HepG2 (cell line): ENCODE data around the gene TMEM38B. TPM values are rescaled to one million over a fixed set of nuclear protein-coding genes. Genes with fewer than 3 reads are reported as not detected.
"Not testable (repeated sequence)": the region's sequence is repeated elsewhere in the genome, so short reads cannot be mapped to it uniquely, and the experiment has no call there.

Experiments used
- ATAC-seq: fragments of 200-7000 bp; cut with Tn5 transposase; 3 replicates; pipeline ENCODE4 v1.9.1; 2020; ENCODE audit warnings: mild to moderate bottlenecking, moderate library complexity
- BruUV-seq: library from RNA; stranded (reverse); fragments of 400-500 nt; replicated peaks from 2 replicates; lab custom pipeline; 2021; lab: Mats Ljungman, UMichigan
- CTCF ChIA-PET: fragments of 300-600 bp; formaldehyde crosslinking; extraction: SDS; loops from one replicate; lab custom pipeline; 2021; ENCODE audit warnings: low total read pairs, inconsistent platforms, low intra/inter-chr PET ratio; lab: Yijun Ruan, JAX
- POLR2A ChIA-PET: fragments of 350-600 bp; sonication (Branson Sonifier 250); formaldehyde crosslinking; loops from one replicate; lab custom pipeline; 2020; ENCODE audit warnings: antibody characterized with exemption, inconsistent platforms; lab: Yijun Ruan, JAX
- DNase-seq: peaks from one replicate; pipeline ENCODE4 v3.0.0-alpha.2; 2015; ENCODE audit warnings: low spot score
- FAIRE-seq: peaks from 3 replicates; lab custom pipeline; 2011; peaks lifted over from hg19 to GRCh38; lab: Jason Lieb, UNC
- H2AFZ ChIP-seq: one replicate; pipeline ENCODE4 v1.6.1; 2011; ENCODE audit warnings: low read length, inconsistent platforms
- H3K27ac ChIP-seq: fragments of 300-600 bp; 3 replicates; pipeline ENCODE4 v1.8.0; 2011; ENCODE audit warnings: mixed run types, mild to moderate bottlenecking, mixed read lengths, low read length, inconsistent platforms; ENCODE audit not compliant: insufficient read depth; ENCODE audit errors: extremely low read length
- H3K27me3 ChIP-seq, 2 experiments: fragments of 200-600 bp in 1 of 2; 2 replicates in 1 of 2; 3 replicates in 1 of 2; pipeline versions ENCODE4 v1.6.0 to v1.8.0; 2011; ENCODE audit warnings: low read length in 2 of 2, mild to moderate bottlenecking in 2 of 2, moderate library complexity in 2 of 2, inconsistent platforms in 1 of 2; ENCODE audit not compliant: insufficient read depth in 2 of 2, control insufficient read depth in 1 of 2
- H3K36me3 ChIP-seq, 2 experiments: fragments of 200-600 bp in 1 of 2; replicated peaks in 1 of 2; 2 replicates in 1 of 2; 3 replicates in 1 of 2; pipeline versions ENCODE4 v1.5.1 to v1.8.0; 2011; ENCODE audit warnings: low read length in 2 of 2, inconsistent platforms in 1 of 2; ENCODE audit not compliant: insufficient read depth in 2 of 2, control insufficient read depth in 1 of 2
- H3K4me1 ChIP-seq: 2 replicates; pipeline ENCODE4 v1.5.1; 2012; ENCODE audit warnings: low read length, inconsistent platforms; ENCODE audit not compliant: insufficient read depth
- H3K4me2 ChIP-seq: 2 replicates; pipeline ENCODE4 v1.6.0; 2011; ENCODE audit warnings: low read depth, low read length, inconsistent platforms
- H3K4me3 ChIP-seq, 3 experiments: fragments of 200-600 bp in 1 of 3; sonication (generic), shearing (Covaris generic) in 1 of 3; replicated peaks in 1 of 3; 2 replicates each; pipeline ENCODE4 v1.5.1; 2011 to 2016; ENCODE audit warnings: low read length in 3 of 3, inconsistent platforms in 2 of 3, low read depth in 2 of 3, mild to moderate bottlenecking in 2 of 3, control low read depth in 1 of 3, mixed read lengths in 1 of 3; ENCODE audit not compliant: insufficient read depth in 1 of 3
- H3K79me2 ChIP-seq: one replicate; pipeline ENCODE4 v1.6.1; 2011; ENCODE audit warnings: low read length, inconsistent platforms; ENCODE audit not compliant: insufficient read depth
- H3K9ac ChIP-seq: 2 replicates; pipeline ENCODE4 v1.6.0; 2011; ENCODE audit warnings: mild to moderate bottlenecking, low read depth, low read length, inconsistent platforms; ENCODE audit not compliant: insufficient read depth
- H3K9me3 ChIP-seq: 2 replicates; pipeline ENCODE4 v1.5.1; 2012; ENCODE audit warnings: mild to moderate bottlenecking, low read length
- H4K20me1 ChIP-seq: 2 replicates; pipeline ENCODE4 v1.6.0; 2011; ENCODE audit warnings: inconsistent platforms, mild to moderate bottlenecking, low read length, moderate library complexity; ENCODE audit not compliant: insufficient read depth
- FIP1L1 ChIP-seq: fragments of 200-400 bp; formaldehyde crosslinking; IDR thresholded peaks from 2 replicates; pipeline ENCODE4 v1.6.1; 2018; ENCODE audit warnings: low read depth, mild to moderate bottlenecking, low read length, moderate library complexity, borderline replicate concordance; ENCODE audit not compliant: insufficient read depth
- MIER3 ChIP-seq: IDR thresholded peaks from 2 replicates; pipeline ENCODE4 v1.6.1; 2016; ENCODE audit warnings: missing compliant biosample characterization, borderline replicate concordance
- SCMH1 ChIP-seq: sonication (generic); formaldehyde crosslinking; IDR thresholded peaks from 2 replicates; pipeline ENCODE4 v1.9.0; 2021; ENCODE audit warnings: missing genetic modification reagents, mild to moderate bottlenecking, borderline replicate concordance
- TAF1 ChIP-seq: sonication (generic); formaldehyde crosslinking; IDR thresholded peaks from 2 replicates; pipeline ENCODE4 v1.4.0; 2020; ENCODE audit warnings: missing genetic modification reagents
- ZBTB3 ChIP-seq: sonication (generic); formaldehyde crosslinking; IDR thresholded peaks from 2 replicates; pipeline ENCODE4 v1.4.0; 2020; ENCODE audit warnings: low read depth, mild to moderate bottlenecking, moderate library complexity, missing genetic modification reagents, borderline replicate concordance
- ZNF746 ChIP-seq: sonication (generic); formaldehyde crosslinking; IDR thresholded peaks from 2 replicates; pipeline ENCODE4 v1.8.0; 2022; ENCODE audit warnings: mild to moderate bottlenecking, missing genetic modification reagents
- ZNF878 ChIP-seq: sonication (generic); formaldehyde crosslinking; IDR thresholded peaks from 2 replicates; pipeline ENCODE4 v1.8.1; 2023; ENCODE audit warnings: mild to moderate bottlenecking, missing genetic modification reagents, moderate library complexity
- WGBS: methylation state at CpG from one replicate; pipeline ENCODE4 v1.1.6; 2017; ENCODE audit warnings: low lambda C conversion rate; 5-methylcytosine and 5-hydroxymethylcytosine counted together
- in situ Hi-C: cut with HindIII; loops from 2 replicates; pipeline ENCODE4 v1.10.0; 2017; ENCODE audit warnings: low pct_unique_long_range_greater_than_20kb; ENCODE audit not compliant: extremely low pct_ligation_motif_present
- intact Hi-C: fragments of 100-400 bp; cut with micrococcal nuclease; formaldehyde crosslinking; loops from one replicate; pipeline ENCODE4 v1.10.0; 2022; ENCODE audit not compliant: unreplicated experiment
- polyA plus RNA-seq, 8 experiments: library from polyadenylated mRNA; depleted of rRNA in 3 of 8; stranded (reverse) in 7 of 8; unstranded in 1 of 8; fragments of >200 nt; fragmentation: Illumina TruSeq in 4 of 8; extraction: Trizol in 4 of 8; gene quantifications; 2 replicates each; pipeline versions ENCODE4 v1.2.1 to v1.2.3, GENCODE V29; 2011 to 2016; ENCODE audit warnings: low read depth in 4 of 8, missing spikeins in 1 of 8, mixed read lengths in 1 of 8; ENCODE audit not compliant: insufficient read depth in 1 of 8
- total RNA-seq, 5 experiments: library from RNA; depleted of rRNA; stranded (reverse); fragments of >200 nt; fragmentation: Illumina TruSeq; extraction: Trizol; gene quantifications; 2 replicates each; pipeline ENCODE4 v1.2.3, GENCODE V29; 2016; ENCODE audit warnings: low read depth in 1 of 5
- TF ChIP-seq, protein P1 (sequence below): sonication (generic); formaldehyde crosslinking; IDR thresholded peaks from 2 replicates; pipeline ENCODE4 v1.5.1; 2020; ENCODE audit warnings: missing genetic modification reagents, mild to moderate bottlenecking, borderline replicate concordance

TMEM38B gene
- total and polyA plus RNA-seq, 2 of the 13 experiments (the other 11 are each of a cell fraction or from before 2014, with no cell fraction given), result 13.4 to 32.4 TPM

DNA sequence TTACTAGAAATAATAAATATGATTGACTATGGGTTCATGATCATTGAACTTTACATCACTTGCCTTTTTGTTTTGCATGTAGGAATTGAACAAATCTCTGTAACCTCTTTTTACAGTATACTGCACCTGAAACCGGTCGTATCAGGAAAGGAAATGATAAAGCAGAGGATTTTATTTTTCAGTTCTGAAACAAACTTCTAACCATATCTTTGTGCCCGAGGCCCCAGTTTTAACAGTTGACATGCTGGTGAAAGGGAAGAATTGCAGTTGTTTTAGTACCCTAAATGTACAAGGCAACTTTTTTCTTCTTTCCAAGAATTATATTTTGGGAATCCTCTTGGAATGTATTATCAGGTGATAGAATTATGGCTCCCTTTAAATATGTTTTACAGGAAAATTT is 27.8 kb downstream of the TMEM38B start:
- ChIA-PET POLR2A (no interaction called here), CTCF (no interaction called here)
- Histone ChIP-seq H3K9ac (no peak overlapping the region), H4K20me1 (no peaks in the 10 kb centered on the region), H3K36me3 (peaks cover 0 to 2% of the 10 kb centered on the region in 2 experiments; a peak in 2 of 5 replicates), H3K9me3 (no peaks in the 10 kb centered on the region), H3K4me3 (no peak overlapping the region), H3K27ac (no peak overlapping the region), H3K27me3 (no peaks in the 10 kb centered on the region), H3K4me2 (no peak overlapping the region), H3K79me2 (no peaks in the 10 kb centered on the region), H2AFZ (no peak overlapping the region), H3K4me1 (no peaks in the 10 kb centered on the region)
- intact Hi-C loops, result no loop called here
- no TSS peak for BruUV-seq
- no peak for FAIRE-seq
- in situ Hi-C loops, result no loop called here
- TF ChIP-seq MIER3 (CRISPR knock-in tag) (no peak), SCMH1 (no peak)
- 96% methylated on average over 3 of the region's 3 CpGs for WGBS
- DNase-seq, result no peak
- ATAC-seq, result no peak

DNA sequence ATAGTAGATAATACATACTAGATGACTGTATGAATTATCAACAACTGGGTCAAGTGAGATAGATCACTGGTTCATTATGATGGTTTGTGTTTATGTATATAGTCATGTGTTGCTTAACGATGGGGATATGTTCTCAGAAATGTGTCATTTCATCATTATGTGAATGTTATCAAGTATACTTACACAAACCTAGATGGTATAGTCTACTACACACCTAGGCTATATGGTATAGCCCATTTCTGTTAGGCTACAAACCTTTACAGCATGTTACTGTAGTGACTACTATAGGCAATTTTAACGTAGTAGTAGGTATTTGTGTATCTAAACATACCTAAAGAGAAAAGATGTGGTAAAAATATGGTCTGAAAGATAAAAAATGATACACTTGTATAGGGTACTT is 31.0 kb downstream of the TMEM38B start:
- Histone ChIP-seq H2AFZ (no peak overlapping the region), H3K4me3 (no peak overlapping the region), H3K4me1 (no peaks in the 10 kb centered on the region), H3K4me2 (no peak overlapping the region), H3K79me2 (no peaks in the 10 kb centered on the region), H4K20me1 (no peaks in the 10 kb centered on the region), H3K36me3 (peaks cover 0 to 2% of the 10 kb centered on the region in 2 experiments; a peak in 2 of 5 replicates), H3K27me3 (no peaks in the 10 kb centered on the region), H3K9me3 (no peaks in the 10 kb centered on the region), H3K27ac (no peak overlapping the region), H3K9ac (no peak overlapping the region)
- ChIA-PET POLR2A (no interaction called here), CTCF (no interaction called here)
- intact Hi-C loops (no loop called here), in situ Hi-C loops (no loop called here)
- no peak for FAIRE-seq
- 95% methylated on average over 2 of the region's 2 CpGs for WGBS
- no TSS peak for BruUV-seq
- TF ChIP-seq FIP1L1 (no peak), ZNF746 (CRISPR knock-in tag) (no peak), TAF1 (no peak), ZNF878 (CRISPR knock-in tag) (no peak), ZBTB3 (CRISPR knock-in tag) (no peak)
- TF ChIP-seq, protein P1, sequence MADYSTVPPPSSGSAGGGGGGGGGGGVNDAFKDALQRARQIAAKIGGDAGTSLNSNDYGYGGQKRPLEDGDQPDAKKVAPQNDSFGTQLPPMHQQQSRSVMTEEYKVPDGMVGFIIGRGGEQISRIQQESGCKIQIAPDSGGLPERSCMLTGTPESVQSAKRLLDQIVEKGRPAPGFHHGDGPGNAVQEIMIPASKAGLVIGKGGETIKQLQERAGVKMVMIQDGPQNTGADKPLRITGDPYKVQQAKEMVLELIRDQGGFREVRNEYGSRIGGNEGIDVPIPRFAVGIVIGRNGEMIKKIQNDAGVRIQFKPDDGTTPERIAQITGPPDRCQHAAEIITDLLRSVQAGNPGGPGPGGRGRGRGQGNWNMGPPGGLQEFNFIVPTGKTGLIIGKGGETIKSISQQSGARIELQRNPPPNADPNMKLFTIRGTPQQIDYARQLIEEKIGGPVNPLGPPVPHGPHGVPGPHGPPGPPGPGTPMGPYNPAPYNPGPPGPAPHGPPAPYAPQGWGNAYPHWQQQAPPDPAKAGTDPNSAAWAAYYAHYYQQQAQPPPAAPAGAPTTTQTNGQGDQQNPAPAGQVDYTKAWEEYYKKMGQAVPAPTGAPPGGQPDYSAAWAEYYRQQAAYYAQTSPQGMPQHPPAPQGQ (CRISPR knock-in tag), result no peak
- no peak for ATAC-seq
- DNase-seq, result no peak

DNA sequence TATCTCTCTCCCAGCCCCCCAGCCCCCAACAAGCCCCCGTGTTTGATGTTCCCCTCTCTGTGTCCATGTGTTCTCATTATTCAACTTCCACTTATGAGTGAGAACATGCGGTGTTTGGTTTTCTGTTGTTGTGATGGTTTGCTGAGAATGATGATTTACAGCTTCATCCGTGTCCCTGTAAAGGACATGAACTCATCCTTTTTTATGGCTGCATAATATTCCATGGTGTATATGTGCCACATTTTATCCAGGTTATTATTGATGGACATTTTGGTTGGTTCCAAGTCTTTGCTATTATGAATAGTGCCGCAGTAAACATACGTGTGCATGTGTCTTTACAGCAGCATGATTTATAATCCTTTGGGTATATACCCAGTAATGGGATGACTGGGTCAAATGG is 33.9 kb downstream of the TMEM38B start:
- H3K4me3 ChIP-seq, H4K20me1 ChIP-seq, H3K27me3 ChIP-seq, FAIRE-seq, in situ Hi-C loops, intact Hi-C loops, POLR2A ChIA-PET, H3K27ac ChIP-seq, H3K36me3 ChIP-seq, H3K4me1 ChIP-seq, H3K9me3 ChIP-seq, H3K4me2 ChIP-seq, BruUV-seq, ATAC-seq, CTCF ChIA-PET, H2AFZ ChIP-seq, H3K9ac ChIP-seq, DNase-seq, H3K79me2 ChIP-seq: not testable (repeated sequence)
- 98% methylated on average over 5 of the region's 5 CpGs for WGBS
